ENCODE measurements around the gene DVL1. TPM values are rescaled to one million over a fixed set of nuclear protein-coding genes. Genes with fewer than 3 reads are reported as not detected.
A peak's percentile ranks its signal among the peaks of the same experiment; 100 is the strongest.

The DVL1 gene
- total RNA-seq, 1 experiment from 2014 or later, result 91.4 TPM

- TF ChIP-seq JUN (CRISPR knock-in tag; IDR thresholded peaks at IDR 0.05), result no peak
- POLR2A ChIA-PET, result interaction anchor here (1.2 kb wide), 1 partner anchor 13 kb away, joined by 4 read pairs; no protein-coding TSS in a partner anchor
- Mint-ChIP-seq H3K4me1 (peaks cover 30% of the 10 kb centered on the region), H3K27ac (peak overlapping the region; percentile 45; the same call in 1 of the 2 replicates), H3K4me3 (no peak overlapping the region; the same call in 1 of the 2 replicates), H3K9me3 (no peaks in the 10 kb centered on the region), H3K36me3 (no peaks in the 10 kb centered on the region), H3K27me3 (ENCODE audit: low read depth) (peaks cover 20% of the 10 kb centered on the region)
- DNase-seq (ENCODE audit: low spot score) (no peak), ATAC-seq (no peak)
- CTCF ChIA-PET, result no interaction called here
These were observed 8.7 kb upstream of the DVL1 start for GRCh38 chr1:1357871-1358432.

- Mint-ChIP-seq H3K9me3 (no peaks in the 10 kb centered on the region), H3K4me1 (peaks cover 37% of the 10 kb centered on the region), H3K27ac (no peak overlapping the region), H3K27me3 (ENCODE audit: low read depth) (peaks cover 19% of the 10 kb centered on the region), H3K36me3 (no peaks in the 10 kb centered on the region), H3K4me3 (no peak overlapping the region)
- TF ChIP-seq ZNF281 (CRISPR knock-in tag; IDR thresholded peaks at IDR 0.05), result no peak
- no peak for TF ChIP-seq ZBTB43 (CRISPR knock-in tag; IDR thresholded peaks at IDR 0.05)
- no peak for TF ChIP-seq MXD4 (CRISPR knock-in tag; IDR thresholded peaks at IDR 0.05; ENCODE audit: borderline replicate concordance)
- ChIA-PET CTCF (no interaction called here), POLR2A (interaction anchor here (1.2 kb wide), 1 partner anchor 15 kb away, joined by 4 read pairs; no protein-coding TSS in a partner anchor)
- no peak for DNase-seq (ENCODE audit: low spot score)
- no peak for ATAC-seq
These were observed 7.7 kb upstream of the DVL1 start for GRCh38 chr1:1356796-1357401.

GRCh38 chr1:1356166-1356795 is 7.1 kb upstream of the DVL1 start:
- TF ChIP-seq OVOL2 (CRISPR knock-in tag; IDR thresholded peaks at IDR 0.05; ENCODE audit: borderline replicate concordance) (no peak), RELA (CRISPR knock-in tag; IDR thresholded peaks at IDR 0.05; ENCODE audit: borderline replicate concordance) (no peak), ZNF121 (CRISPR knock-in tag; IDR thresholded peaks at IDR 0.05) (no peak), ATF1 (CRISPR knock-in tag; IDR thresholded peaks at IDR 0.05) (no peak), GABPB1 (CRISPR knock-in tag; IDR thresholded peaks at IDR 0.05) (no peak), IRF2 (CRISPR knock-in tag; IDR thresholded peaks at IDR 0.05; ENCODE audit: borderline replicate concordance, low read depth) (no peak), FOXJ3 (CRISPR knock-in tag; IDR thresholded peaks at IDR 0.05; ENCODE audit: borderline replicate concordance) (no peak), AR (CRISPR knock-in tag; IDR thresholded peaks at IDR 0.05) (no peak), E2F4 (CRISPR knock-in tag; IDR thresholded peaks at IDR 0.05; ENCODE audit: borderline replicate concordance, low read depth) (no peak), FOXP4 (CRISPR knock-in tag; IDR thresholded peaks at IDR 0.05) (no peak), NFATC4 (CRISPR knock-in tag; IDR thresholded peaks at IDR 0.05) (no peak), ATF3 (CRISPR knock-in tag; conservative IDR thresholded peaks at IDR 0.05) (no peak), ZNF671 (CRISPR knock-in tag; IDR thresholded peaks at IDR 0.05) (no peak)
- TF ChIP-seq, protein P1, sequence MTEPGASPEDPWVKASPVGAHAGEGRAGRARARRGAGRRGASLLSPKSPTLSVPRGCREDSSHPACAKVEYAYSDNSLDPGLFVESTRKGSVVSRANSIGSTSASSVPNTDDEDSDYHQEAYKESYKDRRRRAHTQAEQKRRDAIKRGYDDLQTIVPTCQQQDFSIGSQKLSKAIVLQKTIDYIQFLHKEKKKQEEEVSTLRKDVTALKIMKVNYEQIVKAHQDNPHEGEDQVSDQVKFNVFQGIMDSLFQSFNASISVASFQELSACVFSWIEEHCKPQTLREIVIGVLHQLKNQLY (CRISPR knock-in tag; IDR thresholded peaks at IDR 0.05), result no peak
- DNase-seq (ENCODE audit: low spot score) (no peak), ATAC-seq (no peak)
- peaks cover 17% of the 10 kb centered on the region for H3K27me3 Mint-ChIP-seq (ENCODE audit: low read depth)
- POLR2A ChIA-PET, result interaction anchor here (1.3 kb wide), 1 partner anchor 77 kb away, joined by 3 read pairs; no protein-coding TSS in a partner anchor
- H3K4me3 Mint-ChIP-seq, result no peak overlapping the region
- peaks cover 35% of the 10 kb centered on the region for H3K4me1 Mint-ChIP-seq
- CTCF ChIA-PET, result interaction anchor here (1.2 kb wide), 1 partner anchor 15 kb away, joined by 6 read pairs; no protein-coding TSS in a partner anchor
- H3K27ac Mint-ChIP-seq, result no peak overlapping the region
- no peaks in the 10 kb centered on the region for H3K9me3 Mint-ChIP-seq
- H3K36me3 Mint-ChIP-seq, result no peaks in the 10 kb centered on the region

Measured in WTC11 (cell line).